PC-3 (cell line): ENCODE results near the gene CAPN3.

Experiments
- EZH2 ChIP-seq: fragments of 300-600 bp; sonication (generic); IDR thresholded peaks from one replicate; pipeline ENCODE4 v1.6.1; 2017; ENCODE audit warnings: antibody characterized with exemption, mild to moderate bottlenecking, low read length; ENCODE audit not compliant: unreplicated experiment
- EZH2phosphoT487 ChIP-seq: fragments of 300-600 bp; sonication (generic); IDR thresholded peaks from 2 replicates; pipeline ENCODE4 v1.6.1; 2018; ENCODE audit warnings: mild to moderate bottlenecking, antibody characterized with exemption, low read length, borderline replicate concordance
- TF ChIP-seq, protein P1 (sequence below): fragments of 300-600 bp; sonication (generic); conservative IDR thresholded peaks from 2 replicates; pipeline ENCODE4 v1.5.1; 2017; ENCODE audit warnings: antibody characterized with exemption, low read depth, mild to moderate bottlenecking, low read length

DNA sequence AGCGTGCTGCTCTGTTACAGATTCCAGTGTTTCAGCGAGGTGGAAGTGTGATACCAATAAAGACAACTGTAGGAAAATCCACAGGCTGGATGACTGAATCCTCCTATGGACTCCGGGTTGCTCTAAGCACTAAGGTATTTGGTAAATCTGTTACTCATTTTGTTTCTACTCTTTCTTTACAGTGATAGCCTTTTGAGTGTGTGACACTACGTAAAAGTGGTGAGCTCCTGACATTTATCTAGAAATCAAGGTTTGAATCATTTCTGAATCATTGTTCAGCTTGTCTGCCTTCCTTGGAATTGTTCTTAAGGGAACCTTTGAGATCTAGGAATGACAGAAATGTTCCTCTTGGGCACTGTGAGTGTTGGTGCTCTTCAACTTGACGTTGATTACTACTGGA is 11.2 kb upstream of the CAPN3 start:
- TF ChIP-seq, protein P1, sequence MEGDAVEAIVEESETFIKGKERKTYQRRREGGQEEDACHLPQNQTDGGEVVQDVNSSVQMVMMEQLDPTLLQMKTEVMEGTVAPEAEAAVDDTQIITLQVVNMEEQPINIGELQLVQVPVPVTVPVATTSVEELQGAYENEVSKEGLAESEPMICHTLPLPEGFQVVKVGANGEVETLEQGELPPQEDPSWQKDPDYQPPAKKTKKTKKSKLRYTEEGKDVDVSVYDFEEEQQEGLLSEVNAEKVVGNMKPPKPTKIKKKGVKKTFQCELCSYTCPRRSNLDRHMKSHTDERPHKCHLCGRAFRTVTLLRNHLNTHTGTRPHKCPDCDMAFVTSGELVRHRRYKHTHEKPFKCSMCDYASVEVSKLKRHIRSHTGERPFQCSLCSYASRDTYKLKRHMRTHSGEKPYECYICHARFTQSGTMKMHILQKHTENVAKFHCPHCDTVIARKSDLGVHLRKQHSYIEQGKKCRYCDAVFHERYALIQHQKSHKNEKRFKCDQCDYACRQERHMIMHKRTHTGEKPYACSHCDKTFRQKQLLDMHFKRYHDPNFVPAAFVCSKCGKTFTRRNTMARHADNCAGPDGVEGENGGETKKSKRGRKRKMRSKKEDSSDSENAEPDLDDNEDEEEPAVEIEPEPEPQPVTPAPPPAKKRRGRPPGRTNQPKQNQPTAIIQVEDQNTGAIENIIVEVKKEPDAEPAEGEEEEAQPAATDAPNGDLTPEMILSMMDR: no peak
- TF ChIP-seq EZH2 (no peak), EZH2phosphoT487 (no peak)
